ENCODE data around the gene TSEN2. TPM values are rescaled to one million over a fixed set of nuclear protein-coding genes. Genes with fewer than 3 reads are reported as not detected.
A peak's percentile ranks its signal among the peaks of the same experiment; 100 is the strongest.
"Not testable (repeated sequence)": the region's sequence is repeated elsewhere in the genome, so short reads cannot be mapped to it uniquely, and the experiment has no call there.

TSEN2 gene
- total RNA-seq: 10.2 and 14.2 TPM in 2 replicates

- peak; percentile 97 for DNase-seq
These were observed at the start of gene TSEN2 for GRCh38 chr3:12484198-12484982. TSS of gene TSEN2 (plus strand) at chr3:12484480. CDS start at chr3:12489801, 5,321 bp downstream.

GRCh38 chr3:12436514-12437220, 47.6 kb upstream of the TSEN2 start:
- DNase-seq: no peak

GRCh38 chr3:12437221-12437605, 47.1 kb upstream of the TSEN2 start:
- DNase-seq: no peak

- no peak for DNase-seq
These were observed 46.4 kb upstream of the TSEN2 start for GRCh38 chr3:12437861-12438260.

GRCh38 chr3:12438318-12438717, 46.0 kb upstream of the TSEN2 start:
- DNase-seq: no peak

- DNase-seq: no peak
These were observed 44.9 kb upstream of the TSEN2 start for GRCh38 chr3:12439161-12439940.

- DNase-seq: no peak
These were observed 43.2 kb upstream of the TSEN2 start for GRCh38 chr3:12440927-12441714.

GRCh38 chr3:12442654-12443501, 41.4 kb upstream of the TSEN2 start:
- no peak for DNase-seq

- no peak for DNase-seq
These were observed 40.3 kb upstream of the TSEN2 start for GRCh38 chr3:12443781-12444522.

- DNase-seq: no peak
These were observed 39.5 kb upstream of the TSEN2 start for GRCh38 chr3:12444582-12445471.

- DNase-seq: no peak
These were observed 38.6 kb upstream of the TSEN2 start for GRCh38 chr3:12445523-12446240.

- DNase-seq: no peak
These were observed 38.0 kb upstream of the TSEN2 start for GRCh38 chr3:12446298-12446697.

- no peak for DNase-seq
These were observed 37.2 kb upstream of the TSEN2 start for GRCh38 chr3:12447075-12447474.

GRCh38 chr3:12448404-12449202, 35.7 kb upstream of the TSEN2 start:
- DNase-seq: not testable (repeated sequence)

GRCh38 chr3:12449889-12450682, 34.2 kb upstream of the TSEN2 start:
- DNase-seq: no peak

- DNase-seq: no peak
These were observed 32.8 kb upstream of the TSEN2 start for GRCh38 chr3:12451481-12451880.

GRCh38 chr3:12451960-12452359, 32.3 kb upstream of the TSEN2 start:
- DNase-seq: no peak

Data from dermis blood vessel endothelial cell (primary cell).